Mesendoderm (in vitro differentiated cells): ENCODE results near the gene TRAK1.

Experiments
- DNase-seq: peaks from one replicate; pipeline ENCODE4 v3.0.0; 2013
- H2AK5ac ChIP-seq: 2 replicates; pipeline ENCODE4 v1.6.1; 2013; ENCODE audit warnings: low read length, inconsistent platforms
- H2BK120ac ChIP-seq: 2 replicates; pipeline ENCODE4 v1.6.1; 2013; ENCODE audit warnings: low read depth, mild to moderate bottlenecking, low read length, moderate library complexity, mixed read lengths
- H2BK15ac ChIP-seq: replicated peaks from 2 replicates; pipeline ENCODE4 v1.6.1; 2013; ENCODE audit warnings: low read depth, mild to moderate bottlenecking, moderate library complexity
- H2BK5ac ChIP-seq: 2 replicates; pipeline ENCODE4 v1.6.1; 2013; ENCODE audit warnings: low read length, inconsistent platforms
- H3K18ac ChIP-seq: 2 replicates; pipeline ENCODE4 v1.6.1; 2013; ENCODE audit warnings: mild to moderate bottlenecking, low read length, mixed read lengths
- H3K23ac ChIP-seq: one replicate; pipeline ENCODE4 v1.6.1; 2013; ENCODE audit warnings: low read length
- H3K27ac ChIP-seq: 2 replicates; pipeline ENCODE4 v1.5.1; 2013; ENCODE audit warnings: low read depth, mild to moderate bottlenecking, inconsistent platforms, low read length, moderate library complexity
- H3K27me3 ChIP-seq: 2 replicates; pipeline ENCODE4 v1.6.1; 2013; ENCODE audit warnings: low read length, control low read depth, mild to moderate bottlenecking, inconsistent platforms; ENCODE audit not compliant: insufficient read depth, poor library complexity
- H3K36me3 ChIP-seq: 2 replicates; pipeline ENCODE4 v1.6.1; 2013; ENCODE audit warnings: low read length, inconsistent platforms; ENCODE audit not compliant: control insufficient read depth, insufficient read depth
- H3K4ac ChIP-seq: one replicate; pipeline ENCODE4 v1.6.1; 2013; ENCODE audit warnings: low read depth, mild to moderate bottlenecking, low read length, moderate library complexity
- H3K4me1 ChIP-seq: 2 replicates; pipeline ENCODE4 v1.6.1; 2013; ENCODE audit warnings: low read depth, low read length, inconsistent platforms; ENCODE audit not compliant: control insufficient read depth
- H3K4me2 ChIP-seq: 2 replicates; pipeline ENCODE4 v1.6.1; 2013; ENCODE audit warnings: low read length
- H3K4me3 ChIP-seq: 2 replicates; pipeline ENCODE4 v1.5.1; 2013; ENCODE audit warnings: mild to moderate bottlenecking, low read length
- H3K56ac ChIP-seq: one replicate; pipeline ENCODE4 v1.6.1; 2013; ENCODE audit warnings: low read length
- H3K79me1 ChIP-seq: 2 replicates; pipeline ENCODE4 v1.6.1; 2013; ENCODE audit warnings: low read length, inconsistent platforms
- H3K79me2 ChIP-seq: 2 replicates; pipeline ENCODE4 v1.6.1; 2013; ENCODE audit warnings: mild to moderate bottlenecking, low read length; ENCODE audit not compliant: control insufficient read depth, insufficient read depth
- H3K9ac ChIP-seq: 2 replicates; pipeline ENCODE4 v1.6.1; 2013; ENCODE audit warnings: low read length, inconsistent platforms
- H4K5ac ChIP-seq: one replicate; pipeline ENCODE4 v1.6.1; 2013; ENCODE audit warnings: low read length
- H4K8ac ChIP-seq: one replicate; pipeline ENCODE4 v1.6.1; 2013; ENCODE audit warnings: low read depth, mild to moderate bottlenecking, control low read depth, low read length, moderate library complexity
- WGBS: extraction: QIAGEN DNeasy Blood & Tissue Kit; methylation state at CpG from one replicate; pipeline ENCODE4 v1.1.7; 2013; ENCODE audit warnings: low lambda C conversion rate, missing lambda C conversion rate; ENCODE audit not compliant: insufficient coverage; ENCODE audit errors: extremely low coverage; 5-methylcytosine and 5-hydroxymethylcytosine counted together

The TRAK1 gene

GRCh38 chr3:42130007-42130328 is 38.8 kb downstream of the TRAK1 start:
- Histone ChIP-seq H3K36me3 (no peaks in the 10 kb centered on the region), H3K27ac (no peak overlapping the region), H3K4me1 (no peaks in the 10 kb centered on the region), H2BK120ac (no peak overlapping the region), H3K4me2 (no peak overlapping the region), H3K79me2 (no peaks in the 10 kb centered on the region), H3K4ac (no peak overlapping the region), H3K9ac (no peak overlapping the region), H3K4me3 (no peak overlapping the region), H3K18ac (no peak overlapping the region), H3K27me3 (no peaks in the 10 kb centered on the region), H3K23ac (no peak overlapping the region), H3K56ac (no peak overlapping the region), H2BK15ac (no peak overlapping the region), H2AK5ac (no peak overlapping the region), H2BK5ac (no peak overlapping the region), H3K79me1 (no peaks in the 10 kb centered on the region), H4K5ac (no peak overlapping the region), H4K8ac (no peak overlapping the region)
- no CpG with 5 or more reads among the region's 1 CpG for WGBS
- DNase-seq: no peak

DNA sequence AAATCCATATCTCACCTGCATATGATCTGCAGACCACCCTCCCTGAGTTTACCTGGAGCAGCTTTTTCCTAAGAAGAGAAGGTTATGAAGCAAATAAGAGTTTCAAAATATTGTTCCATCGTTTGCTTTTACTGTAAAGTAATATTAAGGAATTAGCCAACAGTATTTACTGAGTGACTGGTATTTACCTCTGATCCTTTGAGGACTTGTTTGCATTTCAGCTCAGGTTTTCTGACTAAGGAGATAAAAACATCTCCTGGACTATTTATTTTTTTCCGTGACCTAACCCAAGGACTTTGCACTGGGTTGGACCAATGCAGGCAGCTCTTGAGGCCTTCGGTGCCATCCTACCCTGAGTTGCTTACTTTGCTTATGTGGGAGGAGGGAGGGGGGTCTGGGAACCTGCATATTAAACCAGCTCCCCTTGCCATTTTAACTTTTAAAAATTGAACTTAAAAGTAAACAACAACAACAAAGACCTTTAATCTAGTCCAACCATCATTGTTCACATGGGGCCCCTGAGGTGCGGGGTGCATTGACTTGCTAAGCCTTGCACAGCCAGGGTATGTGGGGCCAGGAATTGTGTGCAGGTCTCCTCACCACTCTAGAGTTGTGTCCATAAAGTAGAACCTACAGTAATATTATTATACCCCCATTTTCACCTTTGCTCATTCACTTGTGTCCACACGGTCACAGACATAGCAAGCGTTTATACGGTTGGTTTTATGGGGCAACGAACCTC is 39.3 kb downstream of the TRAK1 start:
- Histone ChIP-seq H2BK15ac (no peak overlapping the region), H3K9ac (no peak overlapping the region), H3K23ac (no peak overlapping the region), H3K4ac (no peak overlapping the region), H3K27ac (no peak overlapping the region), H3K56ac (no peak overlapping the region), H4K8ac (no peak overlapping the region), H3K4me3 (no peak overlapping the region), H3K4me1 (no peaks in the 10 kb centered on the region), H4K5ac (no peak overlapping the region), H3K4me2 (no peak overlapping the region), H3K36me3 (no peaks in the 10 kb centered on the region), H2AK5ac (no peak overlapping the region), H3K79me2 (no peaks in the 10 kb centered on the region), H2BK120ac (no peak overlapping the region), H2BK5ac (no peak overlapping the region), H3K18ac (no peak overlapping the region), H3K27me3 (no peaks in the 10 kb centered on the region), H3K79me1 (no peaks in the 10 kb centered on the region)
- DNase-seq: no peak
- WGBS: no CpG with 5 or more reads among the region's 8 CpGs

GRCh38 chr3:42133500-42134298 is 42.5 kb downstream of the TRAK1 start:
- no peak overlapping the region for H3K56ac ChIP-seq
- H2BK5ac ChIP-seq: no peak overlapping the region
- H2AK5ac ChIP-seq: no peak overlapping the region
- no peak for DNase-seq
- H3K9ac ChIP-seq: no peak overlapping the region
- H3K18ac ChIP-seq: no peak overlapping the region
- no peak overlapping the region for H3K23ac ChIP-seq
- H2BK120ac ChIP-seq: no peak overlapping the region
- H4K5ac ChIP-seq: no peak overlapping the region
- no peaks in the 10 kb centered on the region for H3K79me1 ChIP-seq
- no peak overlapping the region for H2BK15ac ChIP-seq
- no CpG with 5 or more reads among the region's 5 CpGs for WGBS
- no peak overlapping the region for H3K27ac ChIP-seq
- H3K27me3 ChIP-seq: no peaks in the 10 kb centered on the region
- H3K4me1 ChIP-seq: no peaks in the 10 kb centered on the region
- no peak overlapping the region for H3K4me2 ChIP-seq
- H3K4me3 ChIP-seq: no peak overlapping the region
- H3K4ac ChIP-seq: no peak overlapping the region
- H3K79me2 ChIP-seq: no peaks in the 10 kb centered on the region
- no peak overlapping the region for H4K8ac ChIP-seq
- no peaks in the 10 kb centered on the region for H3K36me3 ChIP-seq

- H2AK5ac ChIP-seq: no peak overlapping the region
- WGBS: no CpG with 5 or more reads among the region's 3 CpGs
- H3K4me1 ChIP-seq: no peaks in the 10 kb centered on the region
Measured at GRCh38 chr3:42134867-42135464, 43.8 kb downstream of the TRAK1 start.

GRCh38 chr3:42139621-42140453 is 48.7 kb downstream of the TRAK1 start:
- Histone ChIP-seq H3K27ac (no peak overlapping the region), H3K4me3 (no peak overlapping the region)
- no CpG with 5 or more reads among the region's 16 CpGs for WGBS

More at GRCh38 chr3:42134867-42135464, 43.8 kb downstream of the TRAK1 start:
- H3K79me1 ChIP-seq: no peaks in the 10 kb centered on the region
- H4K8ac ChIP-seq: no peak overlapping the region
- no peak overlapping the region for H3K27ac ChIP-seq
- H2BK15ac ChIP-seq: no peak overlapping the region
- no peak overlapping the region for H3K4me2 ChIP-seq
- no peak overlapping the region for H3K9ac ChIP-seq
- H3K18ac ChIP-seq: no peak overlapping the region
- no peak overlapping the region for H2BK5ac ChIP-seq
- DNase-seq: no peak
- no peaks in the 10 kb centered on the region for H3K79me2 ChIP-seq
- no peak overlapping the region for H3K23ac ChIP-seq
- no peak overlapping the region for H3K56ac ChIP-seq
- no peaks in the 10 kb centered on the region for H3K27me3 ChIP-seq
- H4K5ac ChIP-seq: no peak overlapping the region
- no peak overlapping the region for H3K4me3 ChIP-seq
- no peaks in the 10 kb centered on the region for H3K36me3 ChIP-seq
- H2BK120ac ChIP-seq: no peak overlapping the region
- H3K4ac ChIP-seq: no peak overlapping the region

More at GRCh38 chr3:42139621-42140453, 48.7 kb downstream of the TRAK1 start:
- no peaks in the 10 kb centered on the region for H3K36me3 ChIP-seq
- no peak overlapping the region for H2BK15ac ChIP-seq
- no peak overlapping the region for H2BK120ac ChIP-seq
- no peak overlapping the region for H4K8ac ChIP-seq
- no peaks in the 10 kb centered on the region for H3K79me2 ChIP-seq
- no peaks in the 10 kb centered on the region for H3K27me3 ChIP-seq
- no peak overlapping the region for H3K4ac ChIP-seq
- no peaks in the 10 kb centered on the region for H3K79me1 ChIP-seq
- no peak overlapping the region for H3K9ac ChIP-seq
- no peak for DNase-seq
- no peak overlapping the region for H3K56ac ChIP-seq
- no peak overlapping the region for H3K4me2 ChIP-seq
- no peaks in the 10 kb centered on the region for H3K4me1 ChIP-seq
- no peak overlapping the region for H2AK5ac ChIP-seq
- no peak overlapping the region for H4K5ac ChIP-seq
- H3K18ac ChIP-seq: no peak overlapping the region
- H3K23ac ChIP-seq: no peak overlapping the region
- H2BK5ac ChIP-seq: no peak overlapping the region
